SU-DHL-6 (cell line): ENCODE results near the gene NCCRP1.

ENCODE experiments used
- H2AFZ ChIP-seq: fragments of 200-600 bp; sonication (generic); 2 replicates; pipeline ENCODE4 v1.6.1; 2014; ENCODE audit warnings: low read depth, mild to moderate bottlenecking, moderate library complexity, mixed read lengths, antibody characterized with exemption, low read length; ENCODE audit not compliant: severe bottlenecking
- H3F3A ChIP-seq: fragments of 200-600 bp; shearing (Covaris generic); 2 replicates; pipeline ENCODE4 v1.6.0; 2016; ENCODE audit warnings: antibody characterized with exemption, mild to moderate bottlenecking; ENCODE audit not compliant: insufficient read depth
- H3K27ac ChIP-seq: fragments of 200-600 bp; sonication (generic); 2 replicates; pipeline ENCODE4 v1.5.1; 2016; ENCODE audit warnings: low read depth, mild to moderate bottlenecking, low read length, moderate library complexity, mixed read lengths
- H3K27me3 ChIP-seq: fragments of 200-600 bp; sonication (generic), shearing (Covaris generic); 2 replicates; pipeline ENCODE4 v1.6.0; 2014; ENCODE audit warnings: mild to moderate bottlenecking, low read length
- H3K36me3 ChIP-seq: fragments of 200-600 bp; sonication (generic); 2 replicates; pipeline ENCODE4 v1.6.1; 2014; ENCODE audit warnings: mild to moderate bottlenecking, low read length, mixed read lengths
- H3K4me2 ChIP-seq: fragments of 300-600, 200-600 bp; shearing (Covaris generic), sonication (generic); 2 replicates; pipeline ENCODE4 v1.6.0; 2014; ENCODE audit warnings: low read length, low read depth, mild to moderate bottlenecking; ENCODE audit not compliant: poor library complexity, severe bottlenecking
- H3K4me3 ChIP-seq: fragments of 200-600 bp; sonication (generic); 2 replicates; pipeline ENCODE4 v1.5.1; 2014; ENCODE audit warnings: antibody characterized with exemption, low read length, mild to moderate bottlenecking, mixed read lengths; ENCODE audit not compliant: insufficient read depth, poor library complexity, severe bottlenecking
- H3K79me2 ChIP-seq: fragments of 200-600 bp; sonication (generic); 2 replicates; pipeline ENCODE4 v1.6.1; 2014; ENCODE audit warnings: mild to moderate bottlenecking, low read length, moderate library complexity; ENCODE audit not compliant: insufficient read depth
- H3K9ac ChIP-seq: fragments of 200-600 bp; sonication (generic); 2 replicates; pipeline ENCODE4 v1.7.0; 2014; ENCODE audit warnings: mild to moderate bottlenecking, low read length
- H3K9me2 ChIP-seq: fragments of 200-600 bp; sonication (generic); replicated peaks from 2 replicates; pipeline ENCODE4 v1.6.1; 2014; ENCODE audit warnings: low read length; ENCODE audit not compliant: insufficient read depth
- H3K9me3 ChIP-seq: fragments of 200-600 bp; sonication (generic); 2 replicates; pipeline ENCODE4 v1.6.1; 2014; ENCODE audit warnings: low read length, mixed read lengths; ENCODE audit not compliant: insufficient read depth
- H4K20me1 ChIP-seq: fragments of 200-600 bp; sonication (generic); 2 replicates; pipeline ENCODE4 v1.6.1; 2014; ENCODE audit warnings: low read depth, mild to moderate bottlenecking, antibody characterized with exemption, low read length, moderate library complexity, mixed read lengths
- CTCF ChIP-seq: fragments of 200-600 bp; sonication (generic); IDR thresholded peaks from one replicate; pipeline ENCODE4 v1.5.1; 2017; ENCODE audit warnings: antibody characterized with exemption, mild to moderate bottlenecking, low read length, moderate library complexity; ENCODE audit not compliant: insufficient read depth, poor library complexity, severe bottlenecking
- EZH2phosphoT487 ChIP-seq: fragments of 200-600 bp; sonication (generic), shearing (Covaris generic); conservative IDR thresholded peaks from 2 replicates; pipeline ENCODE4 v1.6.1; 2018; ENCODE audit warnings: mild to moderate bottlenecking, antibody characterized with exemption, low read length, moderate library complexity, mixed read lengths

Gene NCCRP1

GRCh38 chr19:39157997-39158389, 38.8 kb upstream of the NCCRP1 start:
- no peaks in the 10 kb centered on the region for H3F3A ChIP-seq
- no peak overlapping the region for H2AFZ ChIP-seq
- no peaks in the 10 kb centered on the region for H3K79me2 ChIP-seq
- H3K9me3 ChIP-seq = no peaks in the 10 kb centered on the region
- TF ChIP-seq EZH2phosphoT487 (no peak), CTCF (no peak)
- H4K20me1 ChIP-seq = no peaks in the 10 kb centered on the region
- H3K4me2 ChIP-seq = no peak overlapping the region
- no peaks in the 10 kb centered on the region for H3K27me3 ChIP-seq
- H3K9ac ChIP-seq = no peak overlapping the region
- H3K9me2 ChIP-seq = no peaks in the 10 kb centered on the region
- H3K4me3 ChIP-seq = no peak overlapping the region
- H3K36me3 ChIP-seq = no peaks in the 10 kb centered on the region
- H3K27ac ChIP-seq = no peak overlapping the region

GRCh38 chr19:39158646-39159260, 38.0 kb upstream of the NCCRP1 start:
- Histone ChIP-seq H3K4me3 (no peak overlapping the region), H3K79me2 (no peaks in the 10 kb centered on the region), H3K9ac (no peak overlapping the region), H3K27ac (no peak overlapping the region), H2AFZ (no peak overlapping the region), H3K4me2 (no peak overlapping the region), H3K36me3 (no peaks in the 10 kb centered on the region), H4K20me1 (no peaks in the 10 kb centered on the region), H3K9me2 (no peaks in the 10 kb centered on the region), H3F3A (no peaks in the 10 kb centered on the region), H3K27me3 (no peaks in the 10 kb centered on the region), H3K9me3 (no peaks in the 10 kb centered on the region)
- no peak for TF ChIP-seq EZH2phosphoT487
- no peak for TF ChIP-seq CTCF

GRCh38 chr19:39160523-39160861, 36.3 kb upstream of the NCCRP1 start:
- no peaks in the 10 kb centered on the region for H3F3A ChIP-seq
- no peak for TF ChIP-seq CTCF
- no peak for TF ChIP-seq EZH2phosphoT487
- H3K79me2 ChIP-seq = no peaks in the 10 kb centered on the region
- H3K4me2 ChIP-seq = no peak overlapping the region
- H3K27me3 ChIP-seq = no peaks in the 10 kb centered on the region
- H2AFZ ChIP-seq = no peak overlapping the region
- no peaks in the 10 kb centered on the region for H4K20me1 ChIP-seq
- no peaks in the 10 kb centered on the region for H3K9me2 ChIP-seq
- H3K9ac ChIP-seq = no peak overlapping the region
- H3K4me3 ChIP-seq = no peak overlapping the region
- H3K36me3 ChIP-seq = no peaks in the 10 kb centered on the region
- H3K27ac ChIP-seq = no peak overlapping the region
- no peaks in the 10 kb centered on the region for H3K9me3 ChIP-seq
